ENCODE data around the gene MYRF.

Gene MYRF

DNA sequence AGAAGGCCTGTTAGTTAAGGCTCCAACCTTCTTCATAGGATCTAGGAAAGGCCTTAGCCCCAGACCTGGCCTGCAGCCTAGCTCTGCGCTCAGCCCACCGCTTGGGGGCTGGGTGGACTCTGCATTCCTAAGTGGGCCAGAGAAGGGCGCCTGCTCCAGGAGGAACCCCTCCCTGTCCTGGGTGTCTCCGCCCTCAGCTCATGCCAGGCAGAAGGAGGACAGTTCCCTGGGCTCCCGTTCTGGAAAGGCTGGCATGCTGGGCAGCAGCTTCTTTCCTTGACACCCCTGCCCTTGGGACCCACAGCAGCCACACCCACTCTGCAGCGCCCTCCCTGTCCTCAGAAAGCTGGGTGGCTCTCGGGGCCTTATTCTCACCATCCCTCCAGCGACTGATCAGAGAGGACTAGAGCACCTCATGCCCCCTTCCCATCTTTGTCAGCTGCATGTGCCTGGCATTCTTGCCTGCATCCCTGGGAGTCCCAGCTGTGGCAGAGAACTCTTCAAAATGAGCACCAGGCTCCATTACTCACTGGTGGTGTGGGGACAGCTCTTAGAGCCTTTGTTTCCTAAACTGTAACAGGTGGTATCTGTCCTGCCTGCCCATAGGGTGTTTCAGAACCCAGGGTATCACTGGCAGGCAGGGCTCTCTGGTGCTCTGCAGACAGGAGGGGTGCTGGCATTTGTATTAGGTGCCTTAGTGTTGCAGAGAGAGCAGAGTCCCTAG lies 20.3 kb upstream of the MYRF start:
- in situ Hi-C loops (cut with MboI; ENCODE audit: low pct_unique_long_range_greater_than_20kb, low sequenced_read_pairs, unreplicated experiment) = no loop called here
- TF ChIP-seq, protein P1, sequence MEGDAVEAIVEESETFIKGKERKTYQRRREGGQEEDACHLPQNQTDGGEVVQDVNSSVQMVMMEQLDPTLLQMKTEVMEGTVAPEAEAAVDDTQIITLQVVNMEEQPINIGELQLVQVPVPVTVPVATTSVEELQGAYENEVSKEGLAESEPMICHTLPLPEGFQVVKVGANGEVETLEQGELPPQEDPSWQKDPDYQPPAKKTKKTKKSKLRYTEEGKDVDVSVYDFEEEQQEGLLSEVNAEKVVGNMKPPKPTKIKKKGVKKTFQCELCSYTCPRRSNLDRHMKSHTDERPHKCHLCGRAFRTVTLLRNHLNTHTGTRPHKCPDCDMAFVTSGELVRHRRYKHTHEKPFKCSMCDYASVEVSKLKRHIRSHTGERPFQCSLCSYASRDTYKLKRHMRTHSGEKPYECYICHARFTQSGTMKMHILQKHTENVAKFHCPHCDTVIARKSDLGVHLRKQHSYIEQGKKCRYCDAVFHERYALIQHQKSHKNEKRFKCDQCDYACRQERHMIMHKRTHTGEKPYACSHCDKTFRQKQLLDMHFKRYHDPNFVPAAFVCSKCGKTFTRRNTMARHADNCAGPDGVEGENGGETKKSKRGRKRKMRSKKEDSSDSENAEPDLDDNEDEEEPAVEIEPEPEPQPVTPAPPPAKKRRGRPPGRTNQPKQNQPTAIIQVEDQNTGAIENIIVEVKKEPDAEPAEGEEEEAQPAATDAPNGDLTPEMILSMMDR (IDR thresholded peaks at IDR 0.05; ENCODE audit: extremely low read depth, insufficient read depth, missing control alignments) = no peak
- no peak for DNase-seq (ENCODE audit: low spot score)

DNA sequence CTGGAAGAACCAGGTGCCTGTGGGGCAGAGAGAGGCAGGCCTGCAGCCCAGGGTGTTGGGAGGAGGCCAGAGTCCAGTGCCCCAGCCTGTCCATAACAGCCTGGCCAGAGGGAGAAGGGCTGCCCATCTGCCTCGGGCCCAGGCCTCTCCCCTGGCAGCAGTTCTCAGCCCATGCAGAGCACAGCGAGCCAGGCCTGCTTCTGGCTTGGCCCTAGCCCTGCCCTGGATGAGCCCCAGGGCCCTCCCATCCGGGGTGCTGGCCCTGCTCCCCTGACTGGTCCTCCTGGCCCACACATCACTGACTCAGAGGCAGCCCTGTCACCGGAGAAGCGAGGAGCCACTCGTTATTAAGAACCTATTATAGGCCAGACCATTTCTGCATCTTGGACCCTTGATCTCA lies 19.7 kb upstream of the MYRF start:
- TF ChIP-seq, protein P1 (IDR thresholded peaks at IDR 0.05; ENCODE audit: extremely low read depth, insufficient read depth, missing control alignments) = no peak
- in situ Hi-C loops (cut with MboI; ENCODE audit: low pct_unique_long_range_greater_than_20kb, low sequenced_read_pairs, unreplicated experiment) = no loop called here
- no peak for DNase-seq (ENCODE audit: low spot score)

DNA sequence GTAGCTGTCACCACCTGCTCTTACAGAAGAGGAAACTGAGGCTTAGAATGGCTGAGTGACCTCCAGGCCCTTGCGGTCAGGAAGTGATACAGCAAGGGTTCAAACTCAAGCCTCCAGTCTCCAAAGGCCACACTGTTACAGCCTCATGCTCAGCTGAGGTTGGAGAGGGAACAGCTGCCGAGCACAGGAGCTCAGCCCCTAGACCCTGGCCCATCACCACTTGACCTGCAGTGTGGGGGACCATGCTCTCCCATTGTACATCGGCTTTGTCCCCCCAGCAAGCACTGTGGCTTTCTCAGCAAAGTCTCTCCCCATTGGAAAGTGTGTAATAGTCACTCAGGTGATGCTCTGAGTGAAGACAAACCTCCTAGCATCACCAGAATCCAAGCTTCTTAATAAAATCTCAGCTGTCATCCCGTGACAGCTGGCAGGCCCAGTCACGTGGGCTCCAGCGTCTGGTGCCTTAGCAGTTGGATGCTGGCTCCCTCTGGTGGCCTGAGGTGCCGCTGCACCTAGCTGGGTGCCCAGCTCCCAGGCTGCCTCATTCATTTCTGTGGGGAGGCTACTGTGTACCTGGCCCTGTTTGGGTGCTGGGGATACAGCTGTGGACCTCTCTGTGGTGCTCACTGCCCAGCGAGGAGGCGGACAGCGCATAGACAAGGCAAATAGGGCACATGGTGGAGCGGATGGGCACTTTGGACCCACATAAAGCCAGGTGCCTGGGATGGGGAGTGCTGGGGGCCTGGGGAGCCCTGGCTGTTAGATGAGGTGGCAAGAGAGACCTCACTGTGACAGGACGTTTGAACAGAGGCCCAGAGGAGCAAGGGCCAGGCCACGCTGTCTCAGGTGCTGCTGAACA lies 19.1 kb upstream of the MYRF start:
- peak; percentile 96 for DNase-seq (ENCODE audit: low spot score)
- TF ChIP-seq, protein P1 (IDR thresholded peaks at IDR 0.05; ENCODE audit: extremely low read depth, insufficient read depth, missing control alignments) = peak; percentile 99
- in situ Hi-C loops (cut with MboI; ENCODE audit: low pct_unique_long_range_greater_than_20kb, low sequenced_read_pairs, unreplicated experiment) = no loop called here

DNA sequence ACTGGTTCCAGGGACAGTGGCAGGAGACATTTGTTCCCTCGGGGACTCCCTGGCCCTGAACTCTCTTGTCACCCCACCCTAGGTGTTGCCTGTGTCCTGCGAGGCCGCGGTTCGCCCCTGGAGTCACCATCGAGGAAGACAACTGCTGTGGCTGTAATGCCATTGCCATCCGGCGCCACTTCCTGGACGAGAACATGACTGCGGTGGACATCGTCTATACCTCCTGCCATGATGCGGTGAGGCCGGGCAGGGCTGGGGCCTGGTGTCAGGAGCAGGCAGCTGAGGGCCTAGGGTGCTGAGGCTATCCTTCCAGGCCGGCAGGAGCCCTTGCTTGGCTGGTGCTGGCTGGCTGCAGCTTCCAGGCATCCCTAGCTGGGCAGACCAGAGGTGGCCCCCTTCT lies 17.7 kb upstream of the MYRF start:
- no peak for DNase-seq (ENCODE audit: low spot score)
- TF ChIP-seq, protein P1 (IDR thresholded peaks at IDR 0.05; ENCODE audit: extremely low read depth, insufficient read depth, missing control alignments) = no peak
- in situ Hi-C loops (cut with MboI; ENCODE audit: low pct_unique_long_range_greater_than_20kb, low sequenced_read_pairs, unreplicated experiment) = no loop called here

DNA sequence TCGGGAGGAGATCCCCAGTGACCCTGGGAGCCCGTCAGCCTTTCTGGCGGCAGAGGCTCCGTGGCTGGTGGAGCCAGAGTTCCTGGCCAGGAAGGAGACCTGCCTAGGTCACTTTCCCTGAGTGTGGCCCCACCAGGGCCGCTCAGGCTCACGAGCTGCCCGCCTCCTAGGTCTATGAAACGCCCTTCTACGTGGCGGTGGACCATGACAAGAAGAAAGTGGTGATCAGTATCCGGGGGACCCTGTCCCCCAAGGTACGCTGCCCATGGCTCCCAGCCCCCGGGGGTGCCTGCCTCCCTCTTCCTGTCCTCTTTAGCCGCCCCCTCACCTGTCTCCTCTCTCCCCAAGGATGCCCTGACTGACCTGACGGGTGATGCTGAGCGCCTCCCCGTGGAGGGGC lies 17.0 kb upstream of the MYRF start:
- TF ChIP-seq, protein P1 (IDR thresholded peaks at IDR 0.05; ENCODE audit: extremely low read depth, insufficient read depth, missing control alignments) = no peak
- in situ Hi-C loops (cut with MboI; ENCODE audit: low pct_unique_long_range_greater_than_20kb, low sequenced_read_pairs, unreplicated experiment) = no loop called here
- DNase-seq (ENCODE audit: low spot score) = no peak

DNA sequence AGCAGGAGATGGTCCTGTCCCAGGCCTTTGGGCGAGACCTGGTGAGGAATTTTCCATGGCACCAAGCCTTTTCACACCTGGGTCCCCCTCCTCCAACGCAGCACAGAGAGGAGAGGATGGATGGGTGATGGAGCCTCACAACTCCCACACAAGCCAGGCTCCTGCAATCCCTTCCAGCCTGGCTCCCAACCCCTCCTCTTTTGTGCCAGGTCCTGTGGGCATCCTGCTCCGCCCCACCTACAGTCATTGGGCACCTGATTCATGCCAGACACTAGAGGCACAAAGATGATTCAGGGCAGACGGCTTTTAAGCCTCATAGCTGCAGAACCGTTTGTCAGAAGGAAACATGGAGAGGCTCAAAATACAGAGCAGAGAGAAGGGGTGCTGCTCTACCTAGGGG lies 16.1 kb upstream of the MYRF start:
- no peak for DNase-seq (ENCODE audit: low spot score)
- in situ Hi-C loops (cut with MboI; ENCODE audit: low pct_unique_long_range_greater_than_20kb, low sequenced_read_pairs, unreplicated experiment) = no loop called here
- TF ChIP-seq, protein P1 (IDR thresholded peaks at IDR 0.05; ENCODE audit: extremely low read depth, insufficient read depth, missing control alignments) = no peak
